Lung microvascular endothelial cell (primary cell): Measurements from ENCODE around the gene KRTAP6-1. TPM values are rescaled to one million over a fixed set of nuclear protein-coding genes. Genes with fewer than 3 reads are reported as not detected.

Experiments
- DNase-seq, 2 donors: peaks; one replicate each; pipeline versions ENCODE4 v3.0.0 to v3.0.0-alpha.2; 2010; ENCODE audit warnings: low read depth in 2 of 2
- total RNA-seq: library from RNA; depleted of rRNA; stranded (reverse); fragments of >200 nt; gene quantifications from 2 replicates; pipeline ENCODE4 v1.2.1, GENCODE V29; 2014

The KRTAP6-1 gene, protein sequence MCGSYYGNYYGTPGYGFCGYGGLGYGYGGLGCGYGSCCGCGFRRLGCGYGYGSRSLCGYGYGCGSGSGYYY
- not detected in 2 replicates for total RNA-seq

DNA sequence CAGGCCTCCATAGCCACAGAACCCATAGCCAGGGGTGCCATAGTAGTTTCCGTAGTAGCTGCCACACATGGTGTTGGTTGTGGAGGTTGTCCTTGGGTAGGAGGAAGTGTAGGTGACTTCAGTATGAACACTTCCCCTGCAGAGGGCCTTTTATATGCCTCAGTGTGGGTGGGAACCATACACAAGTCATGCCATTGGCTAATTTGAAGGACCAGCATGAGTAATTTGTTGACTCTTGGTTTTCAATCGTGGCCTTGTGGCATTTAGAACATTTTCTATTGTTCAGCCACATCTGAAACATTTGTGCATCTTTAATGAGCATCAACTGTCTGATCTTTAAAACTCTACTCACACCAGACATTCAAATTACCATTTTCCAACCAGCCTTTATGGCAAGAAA lies at the start of gene KRTAP6-1:
Gene KRTAP6-1 (minus strand): TSS at position 95 of the 400 bp plus-strand sequence. CDS start 26 bp downstream, at position 69.
- no peak for DNase-seq

DNA sequence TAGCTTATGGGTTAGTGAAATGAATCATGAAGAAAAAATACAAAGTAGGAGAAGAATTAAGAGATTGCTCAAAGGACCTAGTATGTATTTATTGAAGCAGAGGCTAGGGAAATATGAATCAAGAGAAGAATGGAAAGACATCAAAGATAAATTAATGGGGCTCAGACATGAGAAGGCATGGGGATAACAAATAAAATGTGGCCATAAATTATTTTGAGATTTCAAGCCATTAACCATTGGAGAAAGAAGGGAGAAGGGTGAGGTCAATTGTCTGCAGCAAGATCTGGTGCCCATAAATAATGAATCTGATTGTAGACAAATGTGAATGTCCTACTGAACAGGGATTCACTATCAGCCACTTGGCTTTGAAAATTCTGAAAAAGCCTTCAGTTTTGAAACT lies 39.2 kb upstream of the KRTAP6-1 start:
- DNase-seq = no peak

DNA sequence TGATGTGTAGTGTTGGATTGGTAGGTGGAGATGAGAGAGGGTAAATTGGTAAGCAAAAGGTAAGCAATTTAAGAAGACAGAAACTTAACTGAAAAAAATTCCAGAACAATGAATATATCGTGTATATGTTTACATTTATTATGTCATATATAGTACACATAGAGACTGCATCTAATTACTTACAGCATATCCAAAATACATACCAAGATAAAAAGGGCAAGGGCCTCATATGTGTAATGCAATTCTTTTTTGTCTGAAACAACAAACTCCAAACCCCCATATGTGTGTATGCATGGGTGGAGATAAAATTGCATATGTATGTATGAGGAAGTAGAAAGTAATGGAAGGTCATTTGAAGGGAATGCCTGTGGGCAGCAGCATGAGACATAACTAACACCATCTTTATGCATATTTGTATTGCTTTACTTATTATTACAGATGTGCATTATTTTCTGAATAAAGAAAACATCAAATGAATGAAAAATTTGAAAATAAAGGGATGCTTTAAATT lies 33.2 kb upstream of the KRTAP6-1 start:
- no peak for DNase-seq

DNA sequence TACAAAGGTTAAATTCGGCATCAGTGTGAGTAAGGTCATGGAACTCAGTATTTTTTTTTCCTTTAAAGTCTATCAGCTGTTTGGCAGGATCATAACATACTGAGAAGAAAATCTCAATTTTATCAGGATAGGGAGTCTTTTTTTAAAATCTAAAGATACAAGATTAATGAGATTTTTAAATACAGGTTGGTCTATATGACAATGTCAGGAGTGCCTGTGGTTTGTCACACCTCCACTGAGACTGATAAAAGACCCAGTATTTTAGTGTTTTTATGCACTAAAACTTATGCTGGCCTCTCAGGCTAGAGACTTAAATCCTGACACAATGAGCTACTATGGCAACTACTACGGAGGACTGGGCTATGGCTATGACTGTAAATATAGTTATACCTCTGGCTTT lies 28.8 kb upstream of the KRTAP6-1 start, which contains the start of gene KRTAP20-3:
Gene KRTAP20-3 (plus strand): TSS at position 301 of the 400 bp plus-strand sequence.
- DNase-seq = no peak

DNA sequence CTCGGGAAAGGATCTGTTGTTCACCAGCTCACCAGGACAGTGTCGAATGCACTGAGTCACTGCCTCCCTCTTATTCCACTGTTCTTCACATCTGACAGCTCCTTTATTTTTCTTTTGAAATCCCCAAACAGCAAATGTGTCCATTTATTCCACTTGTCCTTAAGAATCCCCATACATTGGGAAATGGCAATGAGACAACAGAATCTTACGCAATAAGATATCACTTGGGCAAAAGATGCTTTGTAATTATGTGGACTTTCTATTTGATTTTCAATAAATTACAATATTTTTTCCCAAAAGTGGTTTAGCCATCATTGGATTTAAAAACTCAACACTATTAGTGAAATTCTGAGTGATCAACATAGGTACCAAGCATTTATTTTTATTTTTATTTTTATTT lies 25.0 kb upstream of the KRTAP6-1 start:
- no peak for DNase-seq

DNA sequence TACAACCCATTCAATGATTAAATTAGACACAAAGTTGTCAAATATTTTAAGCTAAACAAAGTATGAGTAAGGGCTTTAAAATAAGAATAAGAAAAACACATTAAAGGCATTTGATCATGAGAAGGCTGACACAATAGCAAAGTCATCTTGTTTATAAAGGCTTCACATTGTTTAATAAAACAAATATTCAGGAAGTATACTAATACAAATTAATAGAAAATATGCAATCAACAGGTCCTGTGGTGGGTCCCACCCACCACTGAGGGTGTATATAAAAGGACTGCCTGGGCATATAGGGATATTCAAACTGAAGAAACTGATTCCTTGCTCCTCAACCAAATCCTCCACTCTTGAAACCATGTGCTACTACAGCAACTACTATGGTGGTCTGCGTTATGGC lies 21.2 kb upstream of the KRTAP6-1 start, which contains the start of gene KRTAP20-2:
Gene KRTAP20-2 (plus strand): TSS at position 301 of the 400 bp plus-strand sequence. CDS start 58 bp downstream, at position 359.
- no peak for DNase-seq

DNA sequence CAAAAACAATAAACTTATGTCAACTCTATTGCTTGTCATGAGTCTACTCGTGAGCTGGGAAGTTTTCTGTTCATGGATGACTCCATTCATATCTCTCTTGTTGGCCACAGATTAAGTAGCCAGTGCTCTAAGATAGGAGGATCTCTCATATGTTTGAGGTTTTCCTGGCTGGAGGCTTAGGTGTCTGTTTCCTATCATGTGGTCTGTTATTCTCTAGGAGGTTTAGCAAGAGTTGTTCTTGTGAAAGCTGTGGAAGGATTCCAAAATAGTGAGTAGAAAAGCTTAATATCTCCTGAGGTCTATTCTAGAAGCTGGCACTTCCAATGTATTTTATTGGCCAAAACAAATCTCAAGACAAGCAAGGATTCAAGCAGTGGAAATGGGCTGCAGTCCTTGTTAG lies 15.5 kb upstream of the KRTAP6-1 start:
- DNase-seq = no peak

DNA sequence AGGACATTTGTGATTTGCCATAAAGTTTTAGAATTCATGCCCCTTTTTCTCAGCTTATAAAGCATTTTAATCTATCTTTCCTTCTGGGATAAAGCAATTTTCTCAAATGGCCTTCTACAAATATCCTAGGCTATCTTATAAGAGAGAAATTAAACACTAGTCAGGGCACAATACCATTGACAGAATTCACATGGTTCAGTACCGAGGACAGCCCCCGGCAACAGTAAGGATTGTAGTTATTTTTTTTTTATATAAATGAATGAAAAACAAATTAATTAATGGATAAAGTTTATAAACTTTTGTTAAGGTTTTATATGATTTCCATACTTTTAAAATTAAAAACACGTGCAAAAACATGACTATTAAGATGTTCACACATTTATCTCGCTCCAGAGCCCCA lies 14.4 kb upstream of the KRTAP6-1 start:
- no peak for DNase-seq

DNA sequence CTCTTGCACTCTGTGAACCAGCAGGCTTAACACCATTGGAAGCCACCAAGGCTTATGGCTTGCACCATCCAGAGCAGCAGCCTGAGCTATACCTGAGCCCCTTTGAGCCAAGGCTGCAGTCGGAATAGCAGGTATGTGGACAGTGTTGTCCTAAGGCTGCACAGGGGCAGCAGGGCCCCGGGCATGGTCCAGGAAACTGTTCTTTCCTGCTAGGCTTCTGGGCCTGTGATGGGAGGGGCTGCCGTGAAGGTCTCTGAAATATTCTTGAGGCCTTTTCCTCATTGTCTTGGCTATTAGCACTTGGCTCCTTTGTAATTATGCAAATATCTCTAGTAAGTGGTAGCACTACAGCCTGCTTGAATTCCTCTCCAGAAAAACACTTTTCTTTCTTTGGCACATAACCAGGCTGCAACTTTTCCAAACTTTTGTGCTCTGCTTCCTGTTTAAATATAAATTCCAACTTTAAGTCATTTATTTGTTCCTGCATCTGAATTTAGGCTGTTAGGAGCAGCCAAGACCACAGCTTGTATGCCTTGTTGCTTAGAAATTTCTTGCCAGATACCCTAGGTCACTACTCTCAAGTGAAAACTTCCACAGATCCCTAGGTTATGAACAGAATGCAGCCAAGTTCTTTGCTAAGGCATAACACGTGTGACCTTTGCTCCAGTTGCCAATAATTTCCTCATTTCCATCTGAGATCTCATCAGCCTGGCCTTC lies 11.9 kb upstream of the KRTAP6-1 start:
- DNase-seq = no peak

DNA sequence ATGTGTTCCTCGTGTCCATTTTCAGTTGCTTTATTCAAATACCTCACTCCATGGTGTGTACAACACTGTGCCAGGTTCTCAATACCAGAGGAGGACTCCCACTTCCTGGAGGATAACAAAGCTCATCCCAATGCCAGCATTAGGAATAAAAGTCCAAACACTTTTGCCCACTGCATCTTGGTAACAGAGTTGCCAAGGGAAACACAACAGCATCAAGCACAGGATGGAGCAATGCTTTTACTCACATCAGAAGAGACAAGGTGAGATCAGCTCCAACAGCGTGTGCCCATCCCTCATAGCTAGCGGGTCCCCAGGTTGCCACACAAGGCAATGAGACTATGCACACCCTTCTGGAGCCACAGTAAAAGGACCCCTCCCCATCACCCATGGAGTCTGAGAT lies 9.6 kb upstream of the KRTAP6-1 start:
- no peak for DNase-seq

DNA sequence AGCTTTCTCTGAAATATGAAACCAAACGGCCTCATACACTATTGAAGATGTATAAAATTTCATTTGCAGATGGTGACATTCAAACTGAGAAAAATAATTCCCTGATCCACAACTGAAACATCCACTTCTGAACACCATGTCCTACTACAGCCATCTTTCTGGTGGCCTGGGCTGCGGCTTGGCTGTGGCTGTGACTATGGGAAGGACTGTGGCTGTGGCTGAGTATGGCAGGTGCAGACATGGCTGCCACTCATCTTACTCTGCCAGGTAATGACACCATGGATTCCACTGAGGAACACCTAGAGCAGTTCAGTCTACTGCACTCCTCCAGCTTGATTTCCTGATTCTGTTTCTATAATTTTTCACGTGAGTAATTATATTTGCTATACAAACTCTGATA lies 6.8 kb upstream of the KRTAP6-1 start, which contains the start of gene KRTAP20-4:
Gene KRTAP20-4 (plus strand): TSS at position 106 of the 400 bp plus-strand sequence.
- no peak for DNase-seq

DNA sequence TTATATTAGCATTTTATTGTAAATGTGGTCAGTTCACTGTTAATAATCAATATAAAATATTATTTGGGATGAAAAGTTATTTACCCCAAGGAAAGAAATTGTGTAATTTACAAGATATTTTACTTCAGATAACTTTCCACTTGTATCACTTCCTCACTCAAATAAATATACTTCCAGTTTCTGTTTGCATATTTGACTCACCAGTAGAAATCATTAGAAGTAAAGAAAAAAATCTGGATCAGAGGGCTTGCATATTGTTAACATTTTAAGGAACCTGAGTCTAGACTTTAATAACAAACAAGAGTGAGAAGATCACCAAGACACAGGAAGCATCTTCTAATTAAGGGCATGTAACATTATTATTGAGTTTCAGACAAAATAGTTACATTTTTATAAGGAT lies 6.3 kb upstream of the KRTAP6-1 start:
- no peak for DNase-seq

DNA sequence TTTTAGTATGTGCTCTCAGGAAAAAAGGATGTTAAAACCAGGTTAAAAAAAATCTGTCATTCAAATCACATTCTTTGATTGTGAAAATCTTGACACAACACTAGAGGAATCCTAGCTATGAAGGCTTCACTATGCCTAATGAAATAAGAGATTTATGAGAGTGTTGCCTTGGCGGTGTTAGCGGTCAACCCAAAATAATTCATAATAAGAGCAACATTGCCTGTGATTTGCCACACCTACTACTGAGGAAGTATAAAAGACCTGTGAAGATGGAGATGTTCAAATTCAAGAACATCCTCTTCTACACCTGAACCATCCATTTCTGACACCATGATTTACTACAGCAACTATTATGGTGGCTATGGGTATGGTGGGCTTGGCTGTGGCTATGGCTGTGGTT lies 2.4 kb upstream of the KRTAP6-1 start, which contains the start of gene KRTAP20-1:
Gene KRTAP20-1 (plus strand): TSS at position 301 of the 400 bp plus-strand sequence. CDS start 30 bp downstream, at position 331.
- no peak for DNase-seq

DNA sequence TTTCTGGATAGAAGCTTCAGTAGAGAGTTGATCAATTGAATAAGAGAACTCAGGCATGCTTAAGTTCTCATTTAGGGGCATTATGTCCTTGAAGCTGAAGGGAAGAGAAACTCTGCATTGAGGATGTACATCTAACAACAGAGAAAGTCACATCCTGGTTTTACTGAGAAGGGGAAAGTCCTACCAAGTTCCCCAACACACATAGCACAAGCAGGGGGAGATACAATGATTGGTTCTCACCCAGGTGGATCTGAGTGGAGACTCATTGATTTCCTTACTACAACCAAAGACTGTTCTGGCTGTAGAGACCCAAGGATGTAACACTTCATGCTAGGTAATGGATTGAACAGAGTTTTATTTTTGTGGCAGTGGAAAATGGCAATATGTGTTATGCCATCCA lies 1.5 kb upstream of the KRTAP6-1 start:
- no peak for DNase-seq

DNA sequence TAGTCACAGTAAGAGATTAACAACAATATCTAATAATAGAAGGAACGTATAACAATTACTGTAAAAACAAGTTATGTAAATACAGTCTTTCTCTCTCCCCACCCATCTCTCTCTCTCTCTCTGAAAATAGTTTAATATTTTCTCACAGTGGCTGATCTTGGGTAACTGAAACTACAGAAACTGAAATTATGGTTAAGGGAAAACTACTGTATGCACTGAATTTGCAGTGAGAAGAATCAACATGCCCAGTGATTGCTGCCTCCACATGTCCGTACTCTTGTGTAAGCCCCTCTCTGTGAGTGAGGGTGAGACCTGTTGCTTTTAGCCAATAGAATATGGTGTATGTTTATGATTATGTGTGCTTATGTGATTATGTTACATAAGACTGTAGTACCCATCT lies 1.6 kb downstream of the KRTAP6-1 start:
- DNase-seq = no peak

DNA sequence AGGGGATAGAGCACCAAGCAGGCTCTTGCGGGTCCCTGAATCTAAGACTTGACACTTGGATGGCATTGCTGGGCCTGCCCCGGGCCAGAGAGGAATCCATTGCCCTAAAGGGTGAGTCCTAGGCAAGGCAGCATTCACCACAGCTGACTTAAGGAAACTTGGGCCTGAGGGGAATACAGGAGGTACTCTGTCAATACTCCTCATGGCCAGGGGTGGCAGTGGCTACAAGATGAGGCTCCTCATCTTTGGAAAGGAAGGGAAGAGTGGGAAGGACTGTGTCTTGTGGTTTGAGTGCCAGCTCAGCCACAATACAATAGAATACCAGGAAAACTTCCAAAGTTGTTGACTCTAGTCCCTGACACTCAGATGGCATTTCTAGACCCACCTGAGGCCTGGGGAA lies 7.8 kb downstream of the KRTAP6-1 start:
- DNase-seq = no peak

DNA sequence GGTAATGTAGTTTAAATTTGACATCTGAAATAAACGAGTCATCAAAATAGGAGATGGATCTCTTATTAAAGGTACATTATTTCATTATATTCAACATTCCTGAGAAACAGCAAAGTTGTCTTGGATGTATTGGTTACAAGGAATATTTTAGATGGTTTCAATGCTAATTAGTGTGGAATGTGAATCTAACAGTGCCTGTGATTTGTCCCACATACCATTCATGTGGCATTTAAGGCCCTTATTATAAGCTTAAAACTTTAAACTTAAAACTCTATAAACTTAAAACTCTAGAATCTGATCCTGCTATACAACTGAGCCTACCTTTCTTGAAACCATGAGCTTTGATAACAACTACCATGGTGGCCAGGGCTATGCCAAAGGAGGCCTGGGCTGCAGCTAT lies 12.9 kb downstream of the KRTAP6-1 start, which contains the start of gene KRTAP22-1:
Gene KRTAP22-1 (plus strand): TSS at position 301 of the 400 bp plus-strand sequence.
- no peak for DNase-seq

DNA sequence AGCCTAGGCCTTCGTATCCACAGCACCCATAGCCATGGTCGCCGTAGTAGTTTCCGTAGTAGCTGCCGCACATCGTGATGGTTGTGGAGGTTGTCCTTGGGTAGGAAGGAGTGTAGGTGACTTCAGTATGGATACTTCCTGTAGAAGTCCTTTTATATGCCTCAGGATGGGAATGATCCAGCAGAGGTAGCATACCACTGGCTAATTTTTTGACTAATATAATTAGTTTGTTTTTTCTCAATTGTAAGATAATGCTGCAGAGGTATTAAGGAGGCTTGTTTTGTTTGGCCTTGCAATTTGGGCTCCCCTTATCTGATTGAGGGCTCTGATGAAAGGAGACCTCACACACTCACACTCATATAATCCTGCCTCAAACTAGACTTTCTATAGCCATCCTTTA lies 14.9 kb downstream of the KRTAP6-1 start, which contains the start of gene KRTAP6-2:
Gene KRTAP6-2 (minus strand): TSS at position 101 of the 400 bp plus-strand sequence. CDS start 28 bp downstream, at position 73.
- DNase-seq = no peak

DNA sequence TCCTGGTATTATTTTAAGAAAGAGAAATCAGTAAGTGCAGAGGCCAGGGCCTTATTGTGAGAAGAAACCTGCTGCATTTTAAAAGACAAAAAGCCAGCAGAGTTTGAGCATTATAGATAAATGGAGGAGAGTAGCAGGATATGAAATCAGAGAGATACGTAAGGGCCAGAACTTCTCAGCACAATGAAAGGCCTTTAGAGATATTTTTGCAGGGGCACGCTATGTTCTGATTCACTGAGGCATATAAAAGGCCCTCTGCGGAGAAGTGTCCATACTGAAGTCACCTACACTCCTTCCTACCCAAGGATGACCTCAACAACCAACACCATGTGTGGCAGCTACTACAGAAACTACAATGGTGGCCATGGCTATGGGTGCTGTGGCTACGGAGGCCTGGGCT lies 21.6 kb downstream of the KRTAP6-1 start, which contains the start of gene KRTAP6-3:
Gene KRTAP6-3 (plus strand): TSS at position 301 of the 400 bp plus-strand sequence. CDS start 6 bp downstream, at position 307.
- no peak for DNase-seq

DNA sequence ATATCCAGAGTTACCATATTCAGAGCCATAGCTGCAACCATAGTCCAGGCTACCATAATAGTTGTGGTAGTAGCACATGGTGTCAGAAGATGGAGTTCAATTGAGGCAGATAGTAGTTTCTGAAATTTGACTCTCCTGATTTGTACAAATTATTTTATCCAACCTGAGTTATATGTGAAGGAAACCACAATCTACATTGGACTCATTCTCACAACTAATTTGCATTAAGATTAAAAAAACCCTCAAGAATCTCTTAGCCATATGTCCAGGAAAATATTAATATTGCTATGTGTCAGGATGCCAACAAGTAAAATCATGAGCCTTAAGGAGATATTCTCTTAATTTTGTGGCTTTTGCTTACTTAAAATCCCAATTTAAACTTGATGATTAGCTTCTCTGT lies 23.4 kb downstream of the KRTAP6-1 start, which contains the start of gene KRTAP22-2:
Gene KRTAP22-2 (minus strand): TSS at position 101 of the 400 bp plus-strand sequence.
- no peak for DNase-seq

DNA sequence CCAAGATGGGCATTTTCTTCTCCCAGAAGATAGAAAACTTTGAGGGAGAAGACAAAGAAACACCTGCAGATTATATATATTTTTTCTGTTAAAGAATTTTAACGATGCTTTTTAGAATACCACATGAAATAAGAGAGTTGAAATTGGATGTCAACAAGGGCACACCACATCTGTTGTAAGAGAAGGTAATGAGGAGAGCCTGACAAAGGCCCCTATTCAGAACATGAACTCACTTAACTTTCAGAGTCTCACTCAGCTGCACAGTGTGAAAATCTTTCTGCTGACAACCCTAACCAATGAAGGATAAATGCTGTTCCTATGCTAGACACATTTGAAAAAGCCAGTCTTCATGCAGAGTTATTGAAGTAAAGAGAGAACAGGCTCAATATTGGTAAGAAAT lies 30.9 kb downstream of the KRTAP6-1 start:
- DNase-seq = no peak

DNA sequence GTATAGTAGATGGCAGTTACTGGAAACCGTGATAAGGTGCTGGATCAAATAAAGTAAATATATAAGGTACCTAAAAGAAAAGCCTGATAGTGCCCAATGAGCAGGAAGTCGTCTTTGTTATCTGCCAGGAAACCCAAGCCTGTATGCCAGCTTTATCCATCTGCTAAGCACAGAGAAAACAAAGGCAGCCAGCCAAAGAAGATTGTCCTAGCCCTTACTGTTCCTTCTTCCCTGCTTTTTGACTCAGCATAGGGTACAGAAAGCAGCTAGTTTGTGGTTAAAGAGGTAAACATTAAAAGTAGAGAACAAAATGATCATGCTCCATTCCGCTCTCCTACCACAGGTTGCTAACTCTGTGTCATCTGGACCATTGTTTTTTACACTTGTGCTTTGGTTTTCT lies 33.6 kb downstream of the KRTAP6-1 start:
- no peak for DNase-seq
